Hematopoietic multipotent progenitor cell treated with erythropoietin and hydrocortisone succinate and interleukin-3 and kit ligand, for 4 days (in vitro differentiated cells): Measurements from ENCODE around the gene FCN3.
A peak's percentile ranks its signal among the peaks of the same experiment; 100 is the strongest.

Source experiments
- DNase-seq: peaks from one replicate; pipeline ENCODE4 v3.0.0-alpha.2; 2015

Gene FCN3

DNA sequence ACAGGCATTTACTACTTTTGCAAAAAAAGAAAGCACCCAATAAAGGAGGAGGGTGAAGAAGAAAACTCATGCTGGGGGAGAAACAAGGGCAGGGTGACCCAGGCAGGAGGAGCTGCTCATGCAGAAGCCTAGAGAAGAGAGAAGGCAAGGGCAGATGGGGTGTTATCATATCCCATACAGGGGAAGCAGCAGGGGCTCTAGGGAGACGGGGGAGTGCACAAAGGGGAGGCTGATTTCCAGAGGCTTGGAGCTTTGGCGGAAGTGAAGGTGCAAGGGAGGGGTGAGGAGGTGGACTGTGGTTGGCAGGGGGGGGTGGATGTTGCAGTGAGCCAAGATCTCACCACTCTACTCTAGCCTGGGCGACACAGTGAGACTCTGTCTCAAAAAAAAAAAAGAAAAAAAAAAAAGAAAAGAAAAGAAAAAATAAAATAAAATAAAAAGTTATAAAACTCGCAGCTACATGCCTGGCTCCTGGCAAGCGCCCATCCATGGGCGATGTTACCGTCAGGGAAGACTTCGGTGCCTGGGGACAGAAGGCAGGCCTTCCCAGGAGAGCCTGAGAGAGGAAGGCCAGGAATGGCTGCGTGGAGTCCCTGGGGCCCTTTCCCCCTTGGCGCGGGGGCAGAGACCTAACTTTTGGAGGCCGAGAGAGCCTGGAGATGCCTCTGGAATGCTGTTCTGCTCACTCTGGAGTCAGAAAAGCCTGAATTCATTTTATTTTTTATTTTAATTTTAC, 3.3 kb upstream of the FCN3 start:
- no peak for DNase-seq

DNA sequence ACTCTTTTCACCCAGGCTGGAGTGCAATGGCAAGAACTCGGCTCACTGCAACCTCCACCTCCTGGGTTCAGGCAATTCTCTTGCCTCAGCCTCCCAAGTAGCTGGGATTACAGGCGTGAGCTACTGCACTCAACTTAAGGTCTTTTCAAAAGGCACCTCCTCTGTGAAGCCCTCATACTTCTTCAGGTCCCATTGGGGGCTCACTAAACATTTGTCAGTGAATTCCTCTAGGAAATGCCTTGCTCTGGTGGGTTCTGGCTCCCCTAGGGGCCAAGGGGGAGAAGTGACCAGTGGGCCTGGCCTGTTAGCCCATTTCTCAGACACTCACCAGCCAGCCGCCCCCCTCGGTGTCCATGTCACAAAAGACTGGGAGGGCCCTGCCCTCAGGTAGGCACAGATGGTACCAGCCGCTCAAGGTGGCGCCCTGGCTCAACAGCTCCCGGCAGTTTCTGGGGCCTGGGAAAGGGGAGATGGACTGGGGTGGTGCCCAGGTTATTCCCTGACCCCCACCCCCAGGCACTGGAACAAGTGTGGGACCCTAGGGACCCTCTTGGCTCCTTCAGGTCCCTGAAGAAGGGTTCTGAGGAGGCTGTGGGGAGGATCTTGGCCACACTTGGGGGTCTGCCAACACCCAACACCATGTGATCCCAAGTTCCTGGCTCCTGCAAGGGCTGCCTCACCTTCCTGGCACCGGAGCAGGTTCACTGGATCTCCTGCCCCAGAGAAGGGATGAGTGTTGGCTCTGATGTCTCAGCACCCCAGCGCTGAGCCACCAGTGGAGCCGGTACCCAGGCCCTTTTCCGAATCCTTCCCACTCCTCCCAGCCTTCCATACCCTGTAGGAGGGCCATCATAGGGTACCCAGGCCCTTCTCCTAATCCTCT, 1.6 kb downstream of the FCN3 start:
- DNase-seq = no peak

GRCh38 chr1:27372022-27372807, 2.4 kb downstream of the FCN3 start:
- DNase-seq = no peak

- peak; percentile 97 for DNase-seq
These were observed 5.6 kb downstream of the FCN3 start for GRCh38 chr1:27368869-27369582.

DNA sequence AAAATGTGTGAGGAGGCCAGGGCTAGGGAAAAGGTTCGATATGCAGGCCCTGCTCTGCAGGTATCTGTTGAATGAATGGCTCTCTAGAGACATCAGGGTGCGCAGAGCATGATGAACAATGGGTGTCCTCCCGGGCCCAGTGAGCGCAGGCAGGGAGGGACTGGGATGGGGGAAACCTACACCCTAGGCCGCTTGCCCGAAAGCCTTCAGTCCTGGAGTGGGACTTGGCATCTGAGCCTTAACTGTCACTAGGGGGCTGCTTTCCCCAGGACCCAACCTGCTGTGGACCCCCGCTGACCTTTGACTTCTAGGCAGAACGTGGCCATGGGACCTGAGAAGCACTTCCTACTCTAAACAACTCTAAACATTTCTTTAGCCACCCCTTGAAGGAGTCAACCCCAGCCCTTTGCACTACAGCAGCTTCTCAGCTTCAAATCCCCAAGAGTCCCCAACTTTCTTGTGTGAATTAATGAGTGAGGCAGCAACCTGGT, 7.4 kb downstream of the FCN3 start:
- DNase-seq = no peak

DNA sequence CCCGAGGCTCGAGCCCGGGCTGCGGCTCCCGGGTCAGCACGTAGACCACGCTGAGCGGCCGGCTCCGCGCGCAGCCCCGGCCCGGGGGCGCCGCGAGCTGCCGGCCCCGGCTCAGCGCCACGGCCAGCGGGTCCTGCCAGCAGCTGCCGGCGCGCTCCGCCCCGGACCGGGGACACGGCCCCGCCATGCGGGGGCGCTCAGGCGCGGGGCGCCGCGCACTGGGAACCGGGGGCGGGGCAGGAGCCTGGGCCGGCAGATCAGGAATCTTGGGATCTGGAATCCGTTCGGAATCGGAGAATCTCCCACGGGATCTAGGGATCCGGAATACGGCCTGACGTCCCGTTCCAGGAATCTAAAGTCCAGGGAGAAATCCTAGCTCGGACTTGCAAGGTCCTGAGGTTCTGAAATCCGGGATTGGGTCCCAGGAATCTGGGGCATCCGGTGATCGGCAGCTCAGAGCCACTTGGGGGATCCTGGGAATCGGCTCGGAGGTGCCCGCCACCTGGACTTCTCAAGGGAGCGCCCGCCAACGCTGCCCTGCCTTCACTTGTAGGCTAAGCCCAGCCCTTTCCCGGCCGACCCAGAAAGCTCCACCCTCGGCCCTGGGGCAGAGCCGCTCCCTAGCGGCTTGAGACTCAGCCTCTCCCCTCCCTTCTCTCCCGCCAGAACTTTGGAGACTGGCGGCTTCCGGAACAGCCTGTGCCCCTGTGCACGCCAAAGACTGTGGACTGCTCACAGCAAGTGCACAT, 8.0 kb downstream of the FCN3 start, which contains the start of gene MAP3K6:
MAP3K6 (minus strand) TSS at position 551 of the 749 bp plus-strand sequence; CDS start at position 187, 364 bp downstream.
- peak; percentile 91 for DNase-seq

DNA sequence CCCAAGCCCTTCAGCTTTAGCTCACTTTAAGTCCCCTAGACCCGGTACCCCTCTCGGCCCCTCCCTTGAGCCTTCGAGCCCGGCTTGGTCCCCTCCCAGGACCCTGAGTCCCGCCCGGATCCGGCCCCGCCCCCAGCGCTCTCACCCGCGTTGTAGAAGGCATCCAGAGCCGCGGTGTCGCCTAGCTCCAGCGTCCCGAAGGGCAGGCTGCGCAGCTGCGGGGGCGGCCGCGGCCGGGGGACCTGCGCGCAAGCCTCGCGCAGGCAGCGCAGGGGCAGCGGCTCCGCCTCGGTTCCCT, 8.6 kb downstream of the FCN3 start:
- DNase-seq = peak; percentile 83

- peak; percentile 90 for DNase-seq
These were observed 9.1 kb downstream of the FCN3 start for GRCh38 chr1:27365372-27366112.

DNA sequence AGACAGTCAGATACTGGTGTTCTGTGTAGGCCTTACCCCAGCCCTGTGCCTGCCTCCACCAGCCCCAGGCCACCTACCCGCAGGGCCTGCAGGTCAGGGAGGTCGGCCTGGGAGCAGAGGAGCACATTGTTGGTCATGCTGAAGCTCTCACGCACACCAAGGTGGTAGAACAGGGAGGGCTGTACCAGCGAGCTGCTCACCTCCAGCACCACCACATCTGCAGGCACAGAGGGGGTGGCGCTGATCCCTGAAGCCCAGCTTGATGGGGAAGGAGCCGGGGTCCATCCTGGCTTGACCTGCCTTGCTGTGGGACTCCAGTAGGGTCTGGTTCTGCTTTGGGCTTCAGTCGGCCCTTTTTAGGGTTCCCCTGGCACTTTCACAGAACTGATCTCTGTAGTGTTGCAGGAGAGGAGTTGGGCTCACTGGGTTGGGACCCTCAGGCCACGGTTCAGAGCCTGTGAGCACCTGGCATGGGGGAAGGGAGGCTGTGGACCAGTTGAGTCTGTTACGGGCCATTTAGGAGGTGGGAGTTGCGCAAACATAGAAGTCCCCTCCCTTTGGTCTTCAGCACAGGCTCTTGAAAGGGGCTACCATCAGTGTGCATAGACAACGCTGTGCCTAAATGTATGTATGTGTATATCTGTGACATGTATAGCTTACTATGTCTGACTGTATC, 9.8 kb downstream of the FCN3 start:
- no peak for DNase-seq

- no peak for DNase-seq
These were observed 10.6 kb downstream of the FCN3 start for GRCh38 chr1:27363766-27364695.

GRCh38 chr1:27361553-27361952, 13.1 kb downstream of the FCN3 start:
- DNase-seq = no peak

- no peak for DNase-seq
These were observed 13.6 kb downstream of the FCN3 start for GRCh38 chr1:27361044-27361402.

- peak; percentile 46 for DNase-seq
These were observed 14.2 kb downstream of the FCN3 start for GRCh38 chr1:27360159-27361043.

- DNase-seq = no peak
These were observed 14.8 kb downstream of the FCN3 start for GRCh38 chr1:27359822-27360158.

- no peak for DNase-seq
These were observed 15.7 kb downstream of the FCN3 start for GRCh38 chr1:27358928-27359313.

DNA sequence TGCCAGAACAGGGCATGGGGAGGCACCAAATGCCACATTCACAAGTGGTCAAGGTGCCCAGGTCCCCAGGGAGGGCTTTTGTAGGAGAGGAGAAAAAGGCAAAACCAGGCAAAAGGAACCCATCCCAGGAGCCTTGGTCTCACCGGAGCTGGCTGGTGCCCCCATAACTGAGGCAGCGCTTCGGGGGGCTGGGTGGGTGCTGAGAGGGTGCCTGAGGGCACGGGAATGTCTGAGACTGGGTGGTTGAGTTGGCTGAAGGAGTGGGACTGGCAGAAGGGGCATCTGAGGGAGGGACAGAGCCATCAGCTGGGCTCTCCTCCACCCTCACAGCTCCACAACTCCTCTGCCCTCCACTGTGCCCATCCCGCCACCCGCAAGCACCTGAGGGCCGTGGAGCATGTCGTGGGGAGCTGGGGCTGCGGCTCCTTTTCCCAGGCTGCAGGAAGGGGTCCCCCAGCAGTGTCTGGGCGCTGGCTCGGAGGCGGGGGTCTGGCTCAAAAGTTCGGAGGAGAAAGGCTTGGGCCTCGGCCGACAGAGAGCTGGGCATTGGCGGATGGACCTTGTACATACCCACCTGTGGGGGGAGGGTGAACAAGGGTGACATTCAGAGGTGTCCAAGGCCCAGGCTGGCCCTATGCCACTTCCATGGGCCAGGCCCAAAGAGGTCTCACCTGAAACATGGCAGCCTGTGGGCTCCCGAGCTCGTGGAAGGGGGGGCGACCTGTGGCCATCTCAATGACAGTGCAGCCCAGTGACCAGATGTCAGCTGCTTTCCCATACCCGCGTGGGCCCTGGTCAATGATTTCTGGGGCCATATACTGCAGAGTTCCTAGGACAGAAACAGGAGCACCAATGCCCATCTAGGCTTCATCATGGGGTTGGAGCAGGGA, 16.3 kb downstream of the FCN3 start:
- no peak for DNase-seq

DNA sequence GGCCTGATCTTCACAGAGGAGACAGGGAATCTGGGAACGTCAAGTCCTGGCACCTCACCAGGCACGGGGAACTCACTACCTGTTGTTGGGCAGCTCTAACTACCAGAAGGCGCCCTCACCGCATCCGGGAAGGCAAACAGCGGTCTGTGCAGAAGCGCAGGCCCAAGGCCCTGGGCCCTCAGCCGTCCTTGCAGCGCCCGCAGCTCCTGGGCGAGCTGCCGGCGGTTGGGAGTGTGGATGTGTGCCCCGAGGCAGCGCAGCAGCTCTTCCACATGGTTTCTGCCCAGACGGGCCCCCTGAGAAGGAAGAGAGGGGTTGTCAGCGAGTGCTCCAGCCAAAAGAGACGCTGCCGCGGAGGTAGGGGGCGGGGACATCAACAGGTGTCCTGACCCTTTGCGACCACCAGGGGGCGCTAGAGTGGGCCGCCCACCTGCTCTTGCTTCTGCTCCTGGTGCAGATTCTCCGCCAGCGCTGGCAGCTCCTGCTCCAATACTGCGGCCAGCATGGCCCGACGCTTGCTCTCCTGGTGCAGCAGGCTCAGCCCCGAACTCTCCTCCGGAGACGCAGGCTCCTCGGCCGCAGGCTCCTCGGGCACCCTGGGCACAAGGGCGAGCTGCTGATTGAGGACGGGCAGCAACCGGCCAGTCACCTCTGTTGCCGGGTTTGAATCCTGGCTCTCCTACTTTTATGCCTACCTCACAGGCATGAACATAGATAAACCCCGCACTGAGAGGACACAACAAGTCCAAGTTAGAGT, 17.2 kb downstream of the FCN3 start:
- DNase-seq = peak; percentile 83
